Endothelial cell of umbilical vein (primary cell): ENCODE measurements around the gene MATK. TPM values are rescaled to one million over a fixed set of nuclear protein-coding genes. Genes with fewer than 3 reads are reported as not detected.

ENCODE experiments used
- BruUV-seq: library from RNA; stranded (reverse); fragments of 400-500 nt; replicated peaks from 2 replicates; lab custom pipeline; 2021; lab: Mats Ljungman, UMichigan
- CTCF ChIA-PET: fragments of 300-600, 350-600 bp; sonication (Branson Sonifier 250); formaldehyde crosslinking; loops from one replicate; lab custom pipeline; 2021; ENCODE audit warnings: antibody characterized with exemption, inconsistent platforms; lab: Charles Lee
- POLR2A ChIA-PET: fragments of 300-600, 350-600 bp; sonication (Branson Sonifier 250); formaldehyde crosslinking; loops from one replicate; lab custom pipeline; 2021; ENCODE audit warnings: antibody characterized with exemption, inconsistent platforms; lab: Charles Lee
- DNase-seq: peaks from one replicate; pipeline ENCODE4 v3.0.0-alpha.2; 2011; ENCODE audit warnings: low read depth, low spot score
- FAIRE-seq: peaks from 2 replicates; lab custom pipeline; 2011; peaks lifted over from hg19 to GRCh38; lab: Jason Lieb, UNC
- H2AFZ ChIP-seq: 2 replicates; pipeline ENCODE4 v1.6.0; 2012; ENCODE audit warnings: low read depth, low read length, control low read depth, inconsistent platforms
- H3K27ac ChIP-seq: 2 replicates; pipeline ENCODE4 v1.5.1; 2011; ENCODE audit warnings: low read depth, mild to moderate bottlenecking, control low read depth, low read length, moderate library complexity; ENCODE audit not compliant: insufficient read depth
- H3K27me3 ChIP-seq, 2 experiments: 2 replicates each; pipeline versions ENCODE4 v1.6.0 to v1.6.1; 2011; ENCODE audit warnings: low read length in 2 of 2, mixed read lengths in 1 of 2; ENCODE audit not compliant: control insufficient read depth in 2 of 2, insufficient read depth in 2 of 2
- H3K36me3 ChIP-seq, 2 experiments: 2 replicates in 1 of 2; 3 replicates in 1 of 2; pipeline ENCODE4 v1.5.1; 2011; ENCODE audit warnings: low read length in 2 of 2, mild to moderate bottlenecking in 1 of 2, moderate library complexity in 1 of 2; ENCODE audit not compliant: control insufficient read depth in 2 of 2, insufficient read depth in 2 of 2; ENCODE audit errors: extremely low read depth in 1 of 2
- H3K4me1 ChIP-seq: 3 replicates; pipeline ENCODE4 v1.5.1; 2011; ENCODE audit warnings: mild to moderate bottlenecking, low read length; ENCODE audit not compliant: control insufficient read depth, insufficient read depth; ENCODE audit errors: extremely low read depth
- H3K4me2 ChIP-seq: 2 replicates; pipeline ENCODE4 v1.6.1; 2011; ENCODE audit warnings: low read length, control low read depth, mixed read lengths; ENCODE audit not compliant: insufficient read depth
- H3K4me3 ChIP-seq, 3 experiments: fragments of 200-600 bp in 1 of 3; sonication (generic), shearing (Covaris generic) in 1 of 3; replicated peaks in 1 of 3; 2 replicates each; pipeline ENCODE4 v1.5.1; 2011 to 2016; ENCODE audit warnings: control low read depth in 3 of 3, low read length in 3 of 3, mild to moderate bottlenecking in 2 of 3, inconsistent platforms in 1 of 3, low read depth in 1 of 3, moderate library complexity in 1 of 3; ENCODE audit not compliant: insufficient read depth in 1 of 3
- H3K79me2 ChIP-seq: 2 replicates; pipeline ENCODE4 v1.6.0; 2012; ENCODE audit warnings: low read length, inconsistent platforms; ENCODE audit not compliant: control insufficient read depth, insufficient read depth
- H3K9ac ChIP-seq: replicated peaks from 2 replicates; pipeline ENCODE3; 2011; ENCODE audit warnings: low read length, control low read depth; ENCODE audit not compliant: insufficient read depth; ENCODE audit errors: extremely low read depth
- H3K9me1 ChIP-seq: replicated peaks from 3 replicates; pipeline ENCODE4 v1.6.0; 2011; ENCODE audit warnings: mild to moderate bottlenecking, low read length; ENCODE audit not compliant: control insufficient read depth, insufficient read depth; ENCODE audit errors: extremely low read depth
- H3K9me3 ChIP-seq: replicated peaks from 2 replicates; pipeline ENCODE4 v1.5.1; 2012; ENCODE audit warnings: low read length, inconsistent platforms; ENCODE audit not compliant: control insufficient read depth, insufficient read depth
- H4K20me1 ChIP-seq: replicated peaks from 2 replicates; pipeline ENCODE3; 2011; ENCODE audit warnings: mild to moderate bottlenecking, low read length; ENCODE audit not compliant: control insufficient read depth, insufficient read depth; ENCODE audit errors: extremely low read depth
- CTCF ChIP-seq, 2 donors: IDR thresholded peaks; 1 replicate in 1 of 2; 2 replicates in 1 of 2; pipeline ENCODE4 v1.5.1; 2011; ENCODE audit warnings: low read length in 2 of 2, mild to moderate bottlenecking in 2 of 2, moderate library complexity in 2 of 2, control low read depth in 1 of 2, inconsistent platforms in 1 of 2, low read depth in 1 of 2; ENCODE audit not compliant: insufficient read depth in 1 of 2; ENCODE audit errors: extremely low read depth in 1 of 2
- EZH2 ChIP-seq: IDR thresholded peaks from 2 replicates; pipeline ENCODE4 v1.6.1; 2012; ENCODE audit warnings: borderline replicate concordance, low read depth, mild to moderate bottlenecking, moderate library complexity, low read length, inconsistent platforms; ENCODE audit not compliant: severe bottlenecking
- FOS ChIP-seq: IDR thresholded peaks from 2 replicates; pipeline ENCODE4 v1.6.1; 2011; ENCODE audit warnings: mild to moderate bottlenecking, low read length, moderate library complexity, borderline replicate concordance; ENCODE audit not compliant: insufficient read depth
- GATA2 ChIP-seq: IDR thresholded peaks from 2 replicates; pipeline ENCODE4 v1.7.0; 2011; ENCODE audit warnings: low read depth, mild to moderate bottlenecking, moderate library complexity, mixed read lengths, low read length; ENCODE audit not compliant: insufficient read length, insufficient read depth
- JUN ChIP-seq: IDR thresholded peaks from 2 replicates; pipeline ENCODE4 v1.6.1; 2011; ENCODE audit warnings: borderline replicate concordance, low read depth; ENCODE audit not compliant: insufficient read length, insufficient read depth
- MAX ChIP-seq: IDR thresholded peaks from 2 replicates; pipeline ENCODE4 v1.6.1; 2011; ENCODE audit not compliant: insufficient read depth, insufficient read length
- MYC ChIP-seq: IDR thresholded peaks from one replicate; pipeline ENCODE4 v1.6.1; 2011; ENCODE audit warnings: mild to moderate bottlenecking, low read depth, low read length
- POLR2A ChIP-seq: IDR thresholded peaks from 2 replicates; pipeline ENCODE4 v1.6.1; 2012; ENCODE audit warnings: low read depth, mild to moderate bottlenecking, control low read depth, low read length
- POLR2AphosphoS5 ChIP-seq: IDR thresholded peaks from 2 replicates; pipeline ENCODE4 v1.6.1; 2012; ENCODE audit warnings: low read depth, mild to moderate bottlenecking, control low read depth, low read length, moderate library complexity; ENCODE audit not compliant: insufficient read depth
- dilution Hi-C: fragments of 300-500 bp; cut with MboI; formaldehyde crosslinking; loops from one replicate; pipeline ENCODE4 v1.15.0; 2019; ENCODE audit warnings: low sequenced_read_pairs; ENCODE audit not compliant: extremely low pct_ligation_motif_present
- intact Hi-C: fragments of 100-400 bp; cut with micrococcal nuclease; formaldehyde crosslinking; loops from one replicate; pipeline ENCODE4 v1.10.0; 2022
- polyA plus RNA-seq, 4 experiments: library from polyadenylated mRNA; depleted of rRNA in 3 of 4; stranded (reverse) in 3 of 4; unstranded in 1 of 4; fragments of >200 nt; gene quantifications; 2 replicates each; pipeline versions ENCODE4 v1.2.1 to v1.2.3, GENCODE V29; 2011 to 2012; ENCODE audit warnings: missing spikeins in 1 of 4
- total RNA-seq: library from RNA; stranded (reverse); gene quantifications from 2 replicates; pipeline ENCODE4 v1.2.3, GENCODE V29; 2021

Gene MATK
- total and polyA plus RNA-seq, 2 donors (not counting 3 experiments of a cell fraction or from before 2014, with no cell fraction given): not detected

- no TSS peak for BruUV-seq
- TF ChIP-seq POLR2AphosphoS5 (no peak), CTCF (IDR thresholded peaks at IDR 0.05; ENCODE audit: extremely low read depth in 1 of 2, insufficient read depth in 1 of 2, low read depth in 1 of 2, low read length in 2 of 2) (no peak), GATA2 (no peak), JUN (no peak), MYC (no peak), FOS (no peak), EZH2 (no peak), MAX (no peak), POLR2A (no peak)
- Histone ChIP-seq H3K9ac (no peak overlapping the region), H3K4me2 (no peak overlapping the region), H3K4me1 (no peaks in the 10 kb centered on the region), H4K20me1 (no peaks in the 10 kb centered on the region), H3K27me3 (peaks cover 8 to 9% of the 10 kb centered on the region in 2 experiments), H3K27ac (no peak overlapping the region), H2AFZ (no peak overlapping the region), H3K36me3 (no peaks in the 10 kb centered on the region), H3K9me1 (no peaks in the 10 kb centered on the region), H3K9me3 (peaks cover 2% of the 10 kb centered on the region), H3K4me3 (no peak overlapping the region), H3K79me2 (no peaks in the 10 kb centered on the region)
- FAIRE-seq: no peak
- dilution Hi-C loops: no loop called here
- POLR2A ChIA-PET: no interaction called here
- CTCF ChIA-PET: no interaction called here
- DNase-seq: no peak
- intact Hi-C loops: no loop called here
Measured at GRCh38 chr19:3785451-3785937, 687 bp downstream of the MATK start.
